ENCODE data around the gene LDLR. TPM values are rescaled to one million over a fixed set of nuclear protein-coding genes. Genes with fewer than 3 reads are reported as not detected.
"Not testable (repeated sequence)": the region's sequence is repeated elsewhere in the genome, so short reads cannot be mapped to it uniquely, and the experiment has no call there.

Gene LDLR
- total RNA-seq, 1 experiment from 2014 or later: 51.6 TPM

- Histone ChIP-seq H3K27me3 (no peaks in the 10 kb centered on the region), H3K9me3 (replicated peaks) (no peaks in the 10 kb centered on the region), H3K4me3 (peak overlapping the region; percentile 84), H3K4me1 (peaks cover 8% of the 10 kb centered on the region), H3K36me3 (peaks cover 27% of the 10 kb centered on the region), H3K27ac (peak overlapping the region; percentile 83)
- peak; percentile 97 to 98 for DNase-seq
Observed at GRCh38 chr19:11090264-11090996, 1.2 kb downstream of the LDLR start.

- no peak for DNase-seq
- H3K27ac ChIP-seq: peak overlapping the region; percentile 83
- H3K4me1 ChIP-seq: peaks cover 6% of the 10 kb centered on the region; the same call in 1 of the 2 replicates
- H3K9me3 ChIP-seq (replicated peaks): no peaks in the 10 kb centered on the region
- H3K27me3 ChIP-seq: no peaks in the 10 kb centered on the region
- H3K36me3 ChIP-seq: peaks cover 34% of the 10 kb centered on the region
- peak overlapping the region; percentile 84 for H3K4me3 ChIP-seq
Observed at GRCh38 chr19:11090997-11091702, 1.9 kb downstream of the LDLR start.

DNA sequence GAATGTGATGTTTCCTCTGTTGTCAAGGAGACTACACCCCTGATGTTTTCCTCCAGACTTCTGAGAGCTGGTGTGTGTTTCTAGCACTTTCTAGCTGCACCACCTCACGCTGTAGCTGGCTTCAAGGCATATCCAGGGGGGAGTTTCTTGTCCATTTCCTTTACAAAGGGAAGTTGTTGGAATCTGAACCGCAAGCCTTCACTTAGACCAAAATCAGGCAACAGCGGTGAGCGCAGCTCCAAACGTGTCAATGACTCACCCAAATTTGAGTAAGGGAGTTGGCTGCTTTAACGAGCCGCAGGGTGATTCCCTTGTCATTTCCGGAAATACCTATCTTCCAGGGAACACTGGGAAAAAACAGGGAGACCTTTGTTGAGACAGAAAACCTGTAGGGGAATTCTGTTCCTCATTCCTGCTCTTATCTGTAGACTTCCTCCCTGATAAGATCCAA, 2.5 kb downstream of the LDLR start:
- Histone ChIP-seq H3K9me3 (replicated peaks) (no peaks in the 10 kb centered on the region), H3K36me3 (peaks cover 40% of the 10 kb centered on the region), H3K4me1 (peaks cover 6% of the 10 kb centered on the region; the same call in 1 of the 2 replicates), H3K27ac (no peak overlapping the region), H3K27me3 (no peaks in the 10 kb centered on the region), H3K4me3 (no peak overlapping the region)
- DNase-seq: no peak

DNA sequence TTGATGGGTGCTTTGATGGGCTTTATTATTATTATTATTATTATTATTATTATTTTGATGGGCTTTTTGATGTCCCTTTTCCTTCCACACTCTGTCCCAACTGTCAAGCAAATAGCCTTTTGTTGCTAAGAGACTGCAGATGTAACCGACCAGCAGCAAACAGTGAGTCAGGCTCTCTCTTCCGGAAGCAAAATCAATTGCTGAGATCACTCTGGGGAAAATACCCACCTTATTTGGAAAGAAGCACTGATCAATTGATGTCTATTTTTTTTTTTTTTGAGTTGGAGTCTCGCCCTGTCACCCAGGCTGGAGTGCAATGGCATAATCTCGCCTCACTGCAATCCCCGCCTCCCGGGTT, 2.9 kb downstream of the LDLR start:
- no peak for DNase-seq
- Histone ChIP-seq H3K27ac (no peak overlapping the region), H3K4me3 (no peak overlapping the region), H3K9me3 (replicated peaks) (no peaks in the 10 kb centered on the region), H3K36me3 (peaks cover 43% of the 10 kb centered on the region), H3K27me3 (no peaks in the 10 kb centered on the region), H3K4me1 (peaks cover 6% of the 10 kb centered on the region; the same call in 1 of the 2 replicates)

DNA sequence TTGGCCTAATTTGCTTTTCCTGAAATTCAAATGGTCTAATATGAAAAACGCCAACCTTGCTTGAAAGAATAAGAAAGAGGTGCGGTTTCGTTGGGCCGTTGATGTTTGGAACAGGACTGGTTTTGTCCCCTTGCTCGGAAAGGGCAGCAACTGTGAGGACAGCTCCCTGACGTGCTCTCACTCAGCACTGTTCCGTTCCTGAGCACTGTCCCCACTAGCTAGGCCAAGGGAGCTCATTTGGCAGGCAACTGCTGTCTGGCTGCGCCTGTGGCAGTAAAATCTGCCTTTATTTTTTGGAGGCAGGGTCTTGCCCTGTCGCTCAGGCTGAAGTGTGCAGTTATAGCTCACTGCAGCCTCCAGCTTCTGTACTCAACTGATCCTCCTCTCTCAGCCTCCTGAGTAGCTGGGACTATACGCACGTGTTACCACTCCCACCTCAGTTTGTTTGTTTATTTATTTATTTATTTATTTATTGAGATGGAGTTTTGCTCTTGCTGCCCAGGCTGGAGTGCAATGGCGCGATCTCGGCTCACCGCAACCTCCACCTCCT, 4.5 kb downstream of the LDLR start:
- Histone ChIP-seq H3K9me3 (replicated peaks) (no peaks in the 10 kb centered on the region), H3K36me3 (peaks cover 50% of the 10 kb centered on the region), H3K27ac (no peak overlapping the region), H3K4me1 (peaks cover 6% of the 10 kb centered on the region; the same call in 1 of the 2 replicates), H3K27me3 (no peaks in the 10 kb centered on the region), H3K4me3 (no peak overlapping the region)
- DNase-seq: no peak

DNA sequence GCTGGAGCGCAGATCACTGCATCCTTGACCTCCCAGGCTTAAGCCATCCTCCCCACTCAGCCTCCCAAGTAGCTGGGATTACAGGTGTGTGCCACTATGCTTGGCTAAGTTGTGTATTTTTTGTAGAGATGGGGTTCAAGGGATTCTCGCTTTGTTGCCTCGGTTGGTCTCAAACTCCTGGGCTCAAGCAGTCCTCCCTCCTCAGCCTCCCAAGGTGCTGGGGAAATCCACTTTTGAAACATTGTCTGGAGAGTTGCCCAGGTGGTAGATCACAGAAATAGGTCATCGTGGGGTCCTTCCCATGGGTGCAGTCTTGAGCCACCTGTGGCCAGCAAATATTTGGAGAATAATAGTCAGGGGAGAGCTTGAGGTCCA, 5.2 kb downstream of the LDLR start:
- Histone ChIP-seq H3K4me3 (no peak overlapping the region), H3K4me1 (peaks cover 6% of the 10 kb centered on the region; the same call in 1 of the 2 replicates), H3K27ac (no peak overlapping the region), H3K9me3 (replicated peaks) (no peaks in the 10 kb centered on the region), H3K36me3 (peaks cover 58% of the 10 kb centered on the region), H3K27me3 (no peaks in the 10 kb centered on the region)
- DNase-seq: no peak

DNA sequence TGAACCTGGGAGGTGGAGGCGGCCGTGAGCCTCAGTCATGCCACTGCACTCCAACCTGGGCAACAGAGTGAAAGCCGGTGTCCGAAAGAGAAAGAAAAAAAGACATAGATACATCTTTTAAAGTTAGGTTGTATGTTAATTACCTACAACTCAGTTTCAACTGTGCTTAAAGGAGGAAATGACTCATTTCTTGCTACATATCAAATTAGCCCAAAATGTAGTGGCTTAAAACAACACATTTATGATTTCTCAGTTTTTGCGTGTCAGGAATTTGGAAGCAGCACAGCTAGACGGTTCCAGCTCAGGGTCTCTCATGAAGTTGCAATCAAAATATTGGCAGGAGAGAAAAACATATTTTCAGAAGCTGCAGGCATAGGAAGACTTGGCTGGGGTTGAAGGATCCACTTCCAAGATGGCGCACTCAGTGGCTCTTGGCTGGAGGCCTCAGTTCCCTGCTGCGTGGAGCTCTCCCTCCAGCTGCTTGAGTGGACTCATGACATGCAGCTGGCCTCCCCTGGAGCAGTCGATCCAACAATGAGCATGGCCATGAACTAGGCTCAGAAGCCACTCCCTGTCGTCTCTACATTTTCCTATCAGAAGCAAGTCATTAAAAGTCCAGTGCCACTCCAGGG, 7.1 kb downstream of the LDLR start:
- Histone ChIP-seq H3K27ac (no peak overlapping the region), H3K27me3 (no peaks in the 10 kb centered on the region), H3K4me3 (no peak overlapping the region), H3K36me3 (peaks cover 66% of the 10 kb centered on the region), H3K9me3 (replicated peaks) (no peaks in the 10 kb centered on the region), H3K4me1 (peaks cover 6% of the 10 kb centered on the region; the same call in 1 of the 2 replicates)
- no peak for DNase-seq

DNA sequence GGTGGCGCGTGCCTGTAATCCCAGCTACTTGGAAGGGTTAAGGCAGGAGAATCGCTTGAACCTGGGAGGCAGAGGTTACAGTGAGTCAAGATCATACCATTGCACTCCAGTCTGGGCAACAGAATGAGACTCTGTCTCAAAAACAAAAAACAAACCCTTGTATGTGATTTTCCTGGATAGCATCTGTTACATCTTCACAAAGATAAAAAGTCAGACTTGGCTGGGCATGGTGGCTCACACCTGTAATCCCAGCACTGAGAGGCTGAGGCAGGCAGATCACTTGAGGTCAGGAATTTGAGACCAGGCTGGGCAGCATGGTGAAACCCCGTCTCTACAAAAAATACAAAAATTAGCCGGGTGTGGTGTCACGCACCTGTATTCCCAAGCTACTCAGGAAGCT, 8.1 kb downstream of the LDLR start:
- not testable (repeated sequence) for H3K27me3 ChIP-seq; H3K4me3 ChIP-seq; DNase-seq; H3K27ac ChIP-seq; H3K4me1 ChIP-seq; H3K9me3 ChIP-seq (replicated peaks)
- peaks cover 67% of the 10 kb centered on the region for H3K36me3 ChIP-seq

GRCh38 chr19:11098327-11098726, 9.1 kb downstream of the LDLR start:
- Histone ChIP-seq H3K4me1 (peaks cover 2% of the 10 kb centered on the region; the same call in 1 of the 2 replicates), H3K4me3 (no peak overlapping the region), H3K27me3 (no peaks in the 10 kb centered on the region), H3K9me3 (replicated peaks) (no peaks in the 10 kb centered on the region), H3K27ac (no peak overlapping the region), H3K36me3 (peaks cover 74% of the 10 kb centered on the region)
- DNase-seq: no peak

GRCh38 chr19:11098861-11099260, 9.6 kb downstream of the LDLR start:
- Histone ChIP-seq H3K36me3 (peaks cover 79% of the 10 kb centered on the region), H3K9me3 (replicated peaks) (no peaks in the 10 kb centered on the region), H3K4me3 (no peak overlapping the region), H3K4me1 (peaks cover 2% of the 10 kb centered on the region; the same call in 1 of the 2 replicates), H3K27me3 (no peaks in the 10 kb centered on the region), H3K27ac (no peak overlapping the region)
- no peak for DNase-seq

- Histone ChIP-seq H3K36me3 (peaks cover 84% of the 10 kb centered on the region), H3K4me3 (no peak overlapping the region), H3K9me3 (replicated peaks) (no peaks in the 10 kb centered on the region), H3K4me1 (peaks cover 2% of the 10 kb centered on the region; the same call in 1 of the 2 replicates), H3K27ac (no peak overlapping the region), H3K27me3 (no peaks in the 10 kb centered on the region)
- no peak for DNase-seq
Observed at GRCh38 chr19:11100049-11100448, 10.8 kb downstream of the LDLR start.

DNA sequence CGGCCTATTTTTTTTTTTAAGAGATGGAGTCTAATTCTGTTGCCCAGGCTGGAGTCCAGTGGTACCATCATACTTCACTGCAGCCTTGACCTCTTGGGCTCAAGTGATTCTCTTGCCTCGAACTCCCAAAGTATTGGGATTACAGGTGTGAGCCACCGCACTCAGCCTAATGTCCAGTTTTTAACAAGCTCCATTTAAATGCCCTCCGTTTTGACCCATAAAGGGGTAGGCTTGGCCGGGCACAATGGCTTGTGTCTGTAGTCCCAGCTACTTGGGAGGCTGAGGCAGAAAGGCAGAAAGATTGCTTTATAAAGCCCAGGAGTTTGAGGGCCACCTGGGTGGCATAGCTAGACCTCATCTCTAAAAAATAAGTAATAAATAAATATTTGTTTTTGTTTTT, 11.8 kb downstream of the LDLR start:
- H3K27me3 ChIP-seq: no peaks in the 10 kb centered on the region
- H3K27ac ChIP-seq: no peak overlapping the region
- no peak overlapping the region for H3K4me3 ChIP-seq
- no peak for DNase-seq
- H3K4me1 ChIP-seq: no peaks in the 10 kb centered on the region; the same call in 1 of the 2 replicates
- no peaks in the 10 kb centered on the region for H3K9me3 ChIP-seq (replicated peaks)
- H3K36me3 ChIP-seq: peaks cover 85% of the 10 kb centered on the region

DNA sequence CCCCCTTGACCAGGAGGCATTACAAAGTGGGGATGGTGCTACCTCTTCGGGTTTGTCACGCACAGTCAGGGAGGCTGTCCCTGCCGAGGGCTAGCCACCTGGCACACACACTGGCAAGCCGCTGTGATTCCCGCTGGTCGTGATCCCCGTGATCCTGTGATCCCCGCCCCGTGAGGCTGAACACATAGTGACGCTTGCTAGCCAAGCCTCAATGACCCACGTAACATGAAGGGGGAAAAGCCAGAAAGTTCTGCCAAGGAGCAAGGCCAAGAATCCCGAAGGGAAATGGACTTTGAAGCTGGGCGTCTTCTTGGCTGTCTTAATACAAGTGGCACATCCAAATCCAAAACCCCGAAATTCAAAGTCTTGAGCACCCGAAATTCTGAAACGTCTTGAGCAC, 13.7 kb downstream of the LDLR start:
- Histone ChIP-seq H3K4me1 (no peaks in the 10 kb centered on the region), H3K9me3 (replicated peaks) (no peaks in the 10 kb centered on the region), H3K4me3 (no peak overlapping the region), H3K27ac (no peak overlapping the region), H3K36me3 (peaks cover 88% of the 10 kb centered on the region), H3K27me3 (no peaks in the 10 kb centered on the region)
- no peak for DNase-seq

- DNase-seq; H3K27me3 ChIP-seq; H3K27ac ChIP-seq; H3K4me3 ChIP-seq; H3K4me1 ChIP-seq; H3K9me3 ChIP-seq (replicated peaks): not testable (repeated sequence)
- H3K36me3 ChIP-seq: peaks cover 95% of the 10 kb centered on the region
Observed at GRCh38 chr19:11103667-11104066, 14.4 kb downstream of the LDLR start.
